ENCODE data around the gene SPNS2.

- TF ChIP-seq CTCF (conservative IDR thresholded peaks at IDR 0.05 in 1 of 2, IDR thresholded peaks at IDR 0.05 in 1 of 2; ENCODE audit: extremely low read depth in 1 of 2, insufficient read depth in 1 of 2, low read depth in 1 of 2, low read length in 2 of 2) (no peak), EZH2 (IDR thresholded peaks at IDR 0.05; ENCODE audit: borderline replicate concordance, low read length) (no peak)
Observed at GRCh38 chr17:4453812-4454591, 44.7 kb upstream of the SPNS2 start.

Measured in mammary epithelial cell (primary cell).